Stimulated activated CD8-positive, alpha-beta memory T cell treated with anti-CD3 and anti-CD28 coated beads, Interleukin-4, amount 100 ng/mL, for 1 hour (primary cell): Measurements from ENCODE around the gene ZNF316.
A peak's percentile ranks its signal among the peaks of the same experiment; 100 is the strongest.

Experiments
- DNase-seq, 2 donors: peaks; one replicate each; pipeline ENCODE4 v3.0.0-alpha.2; 2020; ENCODE audit warnings: low read depth in 2 of 2, low spot score in 1 of 2

Gene ZNF316

GRCh38 chr7:6636741-6637543 lies at the start of gene ZNF316:
TSS of gene ZNF316 (plus strand) at chr7:6637318. CDS start at chr7:6642410, 5,092 bp downstream.
- DNase-seq = peak; percentile 30 to 37

DNA sequence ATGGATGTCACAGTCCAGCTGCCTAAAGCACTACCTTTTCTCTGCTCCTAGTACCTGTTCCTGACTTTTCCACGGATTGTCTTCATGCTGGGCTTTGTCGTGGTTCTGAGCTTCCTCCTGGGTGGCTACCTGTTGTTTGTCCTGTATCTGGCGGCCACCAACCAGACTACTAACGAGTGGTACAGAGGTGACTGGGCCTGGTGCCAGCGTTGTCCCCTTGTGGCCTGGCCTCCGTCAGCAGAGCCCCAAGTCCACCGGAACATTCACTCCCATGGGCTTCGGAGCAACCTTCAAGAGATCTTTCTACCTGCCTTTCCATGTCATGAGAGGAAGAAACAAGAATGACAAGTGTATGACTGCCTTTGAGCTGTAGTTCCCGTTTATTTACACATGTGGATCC lies 48.6 kb upstream of the ZNF316 start:
- DNase-seq = no peak

- no peak for DNase-seq
Measured at GRCh38 chr7:6589151-6589828, 47.8 kb upstream of the ZNF316 start.

DNA sequence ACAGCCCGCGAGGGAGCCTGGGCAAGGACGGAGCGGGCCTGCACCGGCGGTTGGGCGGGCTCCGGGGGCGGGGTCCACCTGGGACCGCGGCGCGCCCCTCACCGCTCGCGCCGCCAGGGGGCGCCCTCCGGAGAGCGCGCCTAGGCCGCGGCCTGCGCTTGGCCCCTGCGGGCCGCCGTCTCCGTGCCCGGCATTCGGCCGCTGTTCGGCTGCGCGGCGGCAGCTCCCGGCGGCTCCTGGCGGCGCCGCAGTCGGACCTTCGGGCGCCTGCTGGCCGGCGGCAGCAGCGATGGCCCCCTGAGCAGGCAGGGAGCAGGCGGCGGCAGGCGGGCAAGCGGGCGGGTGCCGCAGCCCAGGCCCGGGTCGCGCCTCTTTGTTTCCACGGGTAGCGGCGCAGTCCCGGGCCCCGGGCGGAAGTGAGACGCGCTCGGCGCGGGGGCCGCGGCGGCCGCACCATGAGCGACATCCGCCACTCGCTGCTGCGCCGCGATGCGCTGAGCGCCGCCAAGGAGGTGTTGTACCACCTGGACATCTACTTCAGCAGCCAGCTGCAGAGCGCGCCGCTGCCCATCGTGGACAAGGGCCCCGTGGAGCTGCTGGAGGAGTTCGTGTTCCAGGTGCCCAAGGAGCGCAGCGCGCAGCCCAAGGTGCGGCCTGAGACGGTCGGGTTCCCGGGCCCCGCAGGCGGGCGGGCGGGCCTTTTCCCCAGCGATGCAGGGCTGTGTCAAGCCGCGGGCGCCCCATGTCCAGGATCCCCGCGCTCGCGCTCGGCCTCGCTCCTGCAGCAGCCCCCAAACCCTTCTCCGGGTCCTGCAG lies 47.1 kb upstream of the ZNF316 start, which contains the start of gene INTS15:
Gene INTS15 (plus strand): TSS at position 193 of the 816 bp plus-strand sequence. CDS start 263 bp downstream, at position 456.
- peak; percentile 59 to 66 for DNase-seq

- no peak for DNase-seq
Measured at GRCh38 chr7:6590645-6591110, 46.4 kb upstream of the ZNF316 start.

DNA sequence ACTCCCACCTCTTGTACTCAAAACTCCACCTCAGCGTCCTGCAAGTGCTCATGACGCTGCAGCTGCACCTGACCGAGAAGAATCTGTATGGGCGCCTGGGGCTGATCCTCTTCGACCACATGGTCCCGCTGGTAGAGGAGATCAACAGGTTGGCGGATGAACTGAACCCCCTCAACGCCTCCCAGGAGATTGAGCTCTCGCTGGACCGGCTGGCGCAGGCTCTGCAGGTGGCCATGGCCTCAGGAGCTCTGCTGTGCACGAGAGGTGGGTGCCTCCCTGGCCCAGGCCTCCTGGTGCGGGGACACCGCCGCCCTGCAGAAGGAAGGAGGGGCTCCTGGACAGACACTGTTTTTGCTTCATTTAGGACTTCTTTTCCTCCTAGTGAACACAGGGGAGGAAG lies 37.0 kb upstream of the ZNF316 start:
- DNase-seq = no peak

- DNase-seq = no peak
Measured at GRCh38 chr7:6604458-6604857, 32.7 kb upstream of the ZNF316 start.

GRCh38 chr7:6606866-6607583 lies 30.1 kb upstream of the ZNF316 start:
- DNase-seq = no peak

GRCh38 chr7:6607651-6608051 lies 29.5 kb upstream of the ZNF316 start:
- no peak for DNase-seq

- DNase-seq = no peak
Measured at GRCh38 chr7:6608081-6608480, 29.0 kb upstream of the ZNF316 start.

- DNase-seq = no peak
Measured at GRCh38 chr7:6608794-6609193, 28.3 kb upstream of the ZNF316 start.

- DNase-seq = no peak
Measured at GRCh38 chr7:6612819-6613218, 24.3 kb upstream of the ZNF316 start.

- no peak for DNase-seq
Measured at GRCh38 chr7:6613706-6614105, 23.4 kb upstream of the ZNF316 start.

GRCh38 chr7:6614953-6615722 lies 22.0 kb upstream of the ZNF316 start, which contains the start of gene ZNF853:
TSS of gene ZNF853 (plus strand) at chr7:6615610. CDS start at chr7:6616175, 565 bp downstream.
- no peak for DNase-seq

DNA sequence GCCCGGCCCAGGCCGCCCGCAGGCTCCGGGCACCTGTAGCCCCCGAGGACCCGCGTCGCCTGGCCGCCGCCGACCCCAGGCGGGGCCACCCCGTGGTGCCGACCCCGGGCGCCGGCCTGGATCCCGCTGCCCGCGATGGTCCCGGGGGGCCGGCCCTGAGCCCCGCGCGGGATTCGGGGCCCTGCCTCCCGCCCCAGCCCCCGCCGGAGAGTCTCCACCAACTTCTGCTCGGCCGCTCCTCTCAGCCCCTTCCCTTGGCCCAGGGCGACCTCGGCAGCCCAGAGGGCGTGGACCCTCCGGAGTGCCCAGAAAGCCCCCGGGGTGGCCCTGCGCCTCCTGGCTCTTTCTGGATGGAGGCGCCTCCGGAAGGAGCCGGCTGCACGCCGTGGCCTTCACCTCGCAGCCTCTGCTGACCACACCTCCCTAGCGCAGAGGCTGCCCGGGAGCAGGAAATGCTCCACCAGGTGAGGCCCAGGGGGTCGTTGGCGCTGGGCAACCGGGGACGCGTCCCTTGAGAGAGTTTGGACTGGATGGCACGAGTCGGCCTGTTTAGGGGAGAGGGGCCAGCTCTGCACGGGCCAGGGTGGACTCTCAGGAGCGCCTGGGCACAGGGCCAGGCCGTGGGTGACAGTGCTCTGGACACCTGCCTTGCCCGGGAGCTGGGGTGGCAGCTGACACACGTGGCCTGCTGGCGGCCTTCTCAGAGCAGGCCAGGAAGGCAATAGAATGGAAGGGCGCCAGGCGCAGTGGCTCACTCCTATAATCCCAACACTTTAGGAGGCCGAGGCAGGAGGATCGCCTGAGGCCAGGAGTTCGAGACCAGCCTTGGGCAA lies 21.2 kb upstream of the ZNF316 start:
- DNase-seq = no peak

- no peak for DNase-seq
Measured at GRCh38 chr7:6616854-6617643, 20.1 kb upstream of the ZNF316 start.

DNA sequence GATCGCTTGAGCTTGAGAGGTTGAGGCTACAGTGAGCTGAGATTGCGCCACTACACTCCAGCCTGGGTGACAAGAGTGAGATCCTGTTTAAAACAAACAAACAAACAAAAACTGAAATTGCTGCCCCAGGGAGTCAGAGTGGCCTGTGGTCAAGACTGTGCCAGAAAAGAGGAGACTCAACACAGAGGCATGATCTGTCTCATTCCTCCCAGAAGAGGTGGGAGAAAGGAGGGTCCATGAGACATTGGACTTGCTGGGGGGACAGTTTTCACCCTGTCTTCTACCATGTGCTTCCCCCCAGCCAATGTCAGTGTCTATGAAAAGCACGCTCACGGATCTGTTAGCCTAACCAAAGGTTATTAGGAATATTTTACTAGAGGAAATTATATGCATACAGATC lies 18.5 kb upstream of the ZNF316 start:
- DNase-seq = no peak

DNA sequence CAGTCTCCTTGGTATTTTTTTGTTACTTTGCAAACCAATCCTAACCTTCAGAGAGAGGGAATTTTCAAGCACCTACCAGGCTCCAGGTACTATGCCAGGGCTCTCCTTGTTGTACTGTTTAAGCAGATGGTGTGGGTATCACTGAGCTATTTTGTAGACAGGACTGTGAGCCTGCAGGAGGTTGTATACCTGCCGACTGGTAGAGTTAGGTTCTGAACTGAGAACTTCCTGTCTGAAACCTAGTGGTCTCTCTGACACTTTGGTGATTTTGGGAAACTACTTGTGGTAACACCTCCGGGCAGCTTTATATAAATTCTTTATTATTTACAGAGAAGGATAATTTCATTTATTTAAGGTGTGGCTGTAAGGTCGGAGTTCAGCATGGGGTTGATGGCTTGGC lies 17.2 kb upstream of the ZNF316 start:
- DNase-seq = no peak
